HCT116 (cell line): Measurements from ENCODE around the gene GFOD2. TPM values are rescaled to one million over a fixed set of nuclear protein-coding genes. Genes with fewer than 3 reads are reported as not detected.

Experiments
- ATAC-seq: fragments of 200-7000 bp; cut with Tn5 transposase; 2 replicates; pipeline ENCODE4 v1.9.1; 2020; ENCODE audit warnings: mild to moderate bottlenecking, moderate library complexity
- Bru-seq: library from RNA; stranded (reverse); fragments of 400-500 nt; gene quantifications from one replicate; lab custom pipeline; 2021; lab: Mats Ljungman, UMichigan
- BruChase-seq, 2 experiments: library from RNA; stranded (reverse); fragments of 400-500 nt; gene quantifications; one replicate each; lab custom pipeline; 2021; lab: Mats Ljungman, UMichigan
- BruUV-seq: library from RNA; stranded (reverse); fragments of 400-500 nt; replicated peaks from 2 replicates; lab custom pipeline; 2021; lab: Mats Ljungman, UMichigan
- CTCF ChIA-PET: fragments of 300-600 bp; sonication (Branson Sonifier 250); formaldehyde crosslinking; loops from one replicate; lab custom pipeline; 2021; ENCODE audit warnings: antibody characterized with exemption; lab: Charles Lee
- POLR2A ChIA-PET: fragments of 300-600, 350-600 bp; sonication (Branson Sonifier 250); formaldehyde crosslinking; loops from one replicate; lab custom pipeline; 2021; ENCODE audit warnings: antibody characterized with exemption; lab: Charles Lee
- RAD21 ChIA-PET, 2 experiments: fragments of 300-600 bp; sonication (Branson Sonifier 250); formaldehyde crosslinking; loops; one replicate each; lab custom pipeline; 2023; ENCODE audit warnings: low total read pairs in 2 of 2; ENCODE audit not compliant: uncharacterized antibody in 2 of 2, unreplicated experiment in 2 of 2, low non-redundant PET in 1 of 2; lab: Charles Lee
- DNase-seq: peaks from one replicate; pipeline ENCODE4 v3.0.0-alpha.2; 2010; ENCODE audit warnings: low read depth, low spot score
- H2AFZ ChIP-seq: fragments of 200-600 bp; shearing (Covaris generic), sonication (generic); 2 replicates; pipeline ENCODE4 v1.6.1; 2017; ENCODE audit warnings: low read depth, mixed run types, mixed read lengths, antibody characterized with exemption, low read length; ENCODE audit not compliant: poor library complexity, severe bottlenecking
- H3K27ac ChIP-seq: 2 replicates; pipeline ENCODE4 v1.5.1; 2012; ENCODE audit warnings: low read depth, low read length
- H3K27me3 ChIP-seq: fragments of 200-600 bp; sonication (generic); 2 replicates; pipeline ENCODE4 v1.6.1; 2016; ENCODE audit warnings: mixed run types, low read length, mixed read lengths; ENCODE audit not compliant: insufficient read depth
- H3K36me3 ChIP-seq, 2 experiments: fragments of 200-500 bp in 1 of 2; fragments of 200-600 bp in 1 of 2; sonication (Bioruptor generic) in 1 of 2; sonication (generic) in 1 of 2; 2 replicates each; pipeline versions ENCODE4 v1.5.1 to v1.6.1; 2014 to 2016; ENCODE audit warnings: low read length in 2 of 2, inconsistent platforms in 1 of 2, mixed read lengths in 1 of 2, mixed run types in 1 of 2; ENCODE audit not compliant: insufficient read depth in 2 of 2, control insufficient read depth in 1 of 2
- H3K4me1 ChIP-seq, 2 experiments: fragments of 200-600 bp in 1 of 2; sonication (generic) in 1 of 2; 2 replicates each; pipeline versions ENCODE4 v1.5.1 to v1.6.1; 2012 to 2017; ENCODE audit warnings: low read length in 2 of 2, inconsistent platforms in 1 of 2, mild to moderate bottlenecking in 1 of 2, mixed read lengths in 1 of 2, mixed run types in 1 of 2, moderate library complexity in 1 of 2; ENCODE audit not compliant: insufficient read depth in 2 of 2, control insufficient read depth in 1 of 2
- H3K4me2 ChIP-seq: fragments of 200-600 bp; sonication (generic); 2 replicates; pipeline ENCODE4 v1.6.1; 2017; ENCODE audit warnings: mixed run types, low read length, mixed read lengths
- H3K4me3 ChIP-seq, 2 experiments: fragments of 200-600 bp in 1 of 2; sonication (generic) in 1 of 2; replicated peaks in 1 of 2; 2 replicates each; pipeline ENCODE4 v1.5.1; 2011 to 2016; ENCODE audit warnings: low read length in 2 of 2, control low read depth in 1 of 2, low read depth in 1 of 2, mild to moderate bottlenecking in 1 of 2, mixed read lengths in 1 of 2, mixed run types in 1 of 2
- H3K79me2 ChIP-seq: fragments of 200-600 bp; sonication (generic); 2 replicates; pipeline ENCODE4 v1.6.1; 2017; ENCODE audit warnings: mild to moderate bottlenecking, mixed run types, low read length, moderate library complexity, mixed read lengths; ENCODE audit not compliant: insufficient read depth
- H3K9ac ChIP-seq: fragments of 200-600 bp; sonication (generic); 2 replicates; pipeline ENCODE4 v1.6.1; 2016; ENCODE audit warnings: low read length, mixed read lengths
- H3K9me2 ChIP-seq: fragments of 200-600 bp; sonication (generic), shearing (Covaris generic); 2 replicates; pipeline ENCODE4 v1.6.1; 2017; ENCODE audit warnings: mixed run types, mild to moderate bottlenecking, moderate library complexity; ENCODE audit not compliant: insufficient read depth
- H3K9me3 ChIP-seq, 2 experiments: fragments of 200-500 bp in 1 of 2; fragments of 200-600 bp in 1 of 2; sonication (Bioruptor generic) in 1 of 2; sonication (generic) in 1 of 2; 2 replicates each; pipeline ENCODE4 v1.6.1; 2014 to 2017; ENCODE audit warnings: low read length in 2 of 2, mixed read lengths in 2 of 2, inconsistent platforms in 1 of 2, low read depth in 1 of 2, mild to moderate bottlenecking in 1 of 2, mixed run types in 1 of 2, moderate library complexity in 1 of 2; ENCODE audit not compliant: control insufficient read depth in 1 of 2, insufficient read depth in 1 of 2
- H4K20me1 ChIP-seq: fragments of 200-600 bp; sonication (generic), shearing (Covaris generic); 2 replicates; pipeline ENCODE4 v1.6.1; 2017; ENCODE audit warnings: mixed run types, mild to moderate bottlenecking, moderate library complexity; ENCODE audit not compliant: insufficient read depth
- EGR1 ChIP-seq: IDR thresholded peaks from 2 replicates; pipeline ENCODE4 v1.6.1; 2012; ENCODE audit warnings: low read depth
- MAX ChIP-seq: IDR thresholded peaks from 2 replicates; pipeline ENCODE4 v1.6.1; 2012
- POLR2A ChIP-seq: IDR thresholded peaks from 2 replicates; pipeline ENCODE4 v1.7.0; 2011; ENCODE audit warnings: borderline replicate concordance; ENCODE audit not compliant: insufficient read depth, insufficient read length; ENCODE audit errors: extremely low read depth
- POLR2AphosphoS5 ChIP-seq: IDR thresholded peaks from 2 replicates; pipeline ENCODE4 v1.6.1; 2011; ENCODE audit warnings: mild to moderate bottlenecking, low read depth, low read length, moderate library complexity
- SIN3A ChIP-seq: IDR thresholded peaks from 2 replicates; pipeline ENCODE4 v1.6.1; 2012; ENCODE audit warnings: low read depth
- SP1 ChIP-seq: IDR thresholded peaks from 2 replicates; pipeline ENCODE4 v1.6.1; 2012; ENCODE audit warnings: low read depth
- YY1 ChIP-seq: IDR thresholded peaks from 2 replicates; pipeline ENCODE4 v1.6.1; 2011; ENCODE audit warnings: low read length, low read depth, moderate library complexity, mild to moderate bottlenecking; ENCODE audit not compliant: insufficient replicate concordance; ENCODE audit errors: extremely low read depth
- ZFX ChIP-seq: fragments of 450-650 bp; IDR thresholded peaks from 2 replicates; pipeline ENCODE4 v1.6.1; 2017
- intact Hi-C: fragments of 100-400 bp; cut with micrococcal nuclease; formaldehyde crosslinking; loops from 2 replicates; pipeline ENCODE4 v1.10.0; 2022
- long read RNA-seq: library from polyadenylated mRNA; unstranded; transcript quantifications from one replicate; pipeline ENCODE4 v2.0.0, GENCODE V29; 2021; ENCODE audit not compliant: unreplicated experiment
- polyA plus RNA-seq: library from polyadenylated mRNA; unstranded; fragments of >200 nt; gene quantifications from 2 replicates; pipeline ENCODE4 v1.2.1, GENCODE V29; 2012; ENCODE audit warnings: missing spikeins
- total RNA-seq: library from RNA; stranded (reverse); gene quantifications from one replicate; pipeline ENCODE4 v1.2.1, GENCODE V29; 2021; ENCODE audit not compliant: unreplicated experiment

The GFOD2 gene
- total RNA-seq (17.4 TPM), Bru-seq, nascent RNA (percentile 60 among the genes with signal in this experiment), BruChase-seq, experiment 1, labeled RNA remaining after a 6-hour chase (percentile 61 among the genes with signal in this experiment), BruChase-seq, experiment 2, labeled RNA remaining after a 2-hour chase (percentile 63 among the genes with signal in this experiment)
- 11.3 and 14.2 TPM in 2 replicates for polyA plus RNA-seq
- long read RNA-seq, full-length matches to known transcripts, result 27 of 29 reads
- long read RNA-seq, partial matches to known transcripts, result 0 of 29 reads
- long read RNA-seq, other reads (novel, unspliced or antisense), result 2 of 29 reads

- Histone ChIP-seq H3K9ac (peak within 1 kb of the TSS; percentile 88), H3K4me1 (peaks cover 7 to 19% of the 10 kb centered on the region in 2 experiments; a peak in 3 of 4 replicates), H3K9me3 (no peaks in the 10 kb centered on the region), H2AFZ (no peak within 1 kb of the TSS), H3K27me3 (no peaks in the 10 kb centered on the region), H3K9me2 (no peaks in the 10 kb centered on the region), H4K20me1 (no peaks in the 10 kb centered on the region), H3K4me3 (peak within 1 kb of the TSS; percentile 84 to 96), H3K4me2 (peak within 1 kb of the TSS; percentile 85), H3K27ac (peak within 1 kb of the TSS; percentile 55), H3K79me2 (peaks cover 45% of the 10 kb centered on the region), H3K36me3 (peaks cover 2 to 5% of the 10 kb centered on the region in 2 experiments; a peak in 1 of 4 replicates)
- ChIA-PET POLR2A (interaction anchor here (0.6 to 0.8 kb wide), 2 partner anchors 57 to 216 kb away, joined by 3 read pairs; no protein-coding TSS in a partner anchor), CTCF (interaction anchor here (0.7 to 1.3 kb wide), 5 partner anchors 9 to 198 kb away, joined by 3 to 6 read pairs (median 3); no protein-coding TSS in a partner anchor), RAD21 (no interaction called here)
- intact Hi-C loops, result no loop called here
- TF ChIP-seq POLR2AphosphoS5 (peak; percentile 98), SIN3A (peak; percentile 68; the same call in 1 of the 2 replicates), SP1 (no peak), YY1 (no peak), MAX (0 out of 2 replicates have a peak, but pooled peaks have one; percentile 48), POLR2A (peak; percentile 92), ZFX (peak; percentile 87), EGR1 (peak; percentile 80)
- DNase-seq (peak; percentile 86), ATAC-seq (peak; percentile 91)
- BruUV-seq, result no TSS peak
These were observed at the start of gene GFOD2 for GRCh38 chr16:67719048-67719777. GFOD2 (minus strand) TSS chr16:67719316; CDS start chr16:67685715, 33,601 bp downstream.
